ENCODE data around the gene NGF. TPM values are rescaled to one million over a fixed set of nuclear protein-coding genes. Genes with fewer than 3 reads are reported as not detected.

The NGF gene
- total and polyA plus RNA-seq, 2 of the 8 experiments (the other 6 are each of a cell fraction or from before 2014, with no cell fraction given) = 1.6 TPM; not detected in 1

GRCh38 chr1:115330480-115331013, 7.5 kb downstream of the NGF start (continued):
- TF ChIP-seq CHD7 (IDR thresholded peaks at IDR 0.05; ENCODE audit: insufficient replicate concordance, low read length) (no peak), PHF8 (conservative IDR thresholded peaks at IDR 0.05; ENCODE audit: low read depth, low read length) (no peak), CBX5 (IDR thresholded peaks at IDR 0.05; ENCODE audit: low read depth, low read length) (no peak), CHD1 (IDR thresholded peaks at IDR 0.05; ENCODE audit: low read depth, low read length) (no peak), KDM5A (IDR thresholded peaks at IDR 0.05; ENCODE audit: low read length) (no peak), NANOG (IDR thresholded peaks at IDR 0.05; ENCODE audit: insufficient read depth, low read depth, low read length, poor library complexity, severe bottlenecking) (no peak), SP2 (IDR thresholded peaks at IDR 0.05; ENCODE audit: low read length) (no peak), SIX5 (IDR thresholded peaks at IDR 0.05; ENCODE audit: low read depth, low read length) (no peak), TBP (IDR thresholded peaks at IDR 0.05; ENCODE audit: low read depth, low read length) (no peak), JUN (IDR thresholded peaks at IDR 0.05; ENCODE audit: low read depth, low read length) (no peak), RXRA (IDR thresholded peaks at IDR 0.05; ENCODE audit: insufficient read depth, low read depth, low read length) (no peak), POU5F1 (IDR thresholded peaks at IDR 0.05; ENCODE audit: low read depth, low read length) (no peak)

Measured in H1 (cell line).